GM13977 (cell line): ENCODE measurements around the gene TRIM3.
A peak's percentile ranks its signal among the peaks of the same experiment; 100 is the strongest.

Experiments used
- DNase-seq: peaks from one replicate; pipeline ENCODE4 v3.0.0; 2012; ENCODE audit warnings: low spot score
- CTCF ChIP-seq: IDR thresholded peaks from 2 replicates; pipeline ENCODE4 v1.5.1; 2012; ENCODE audit warnings: mild to moderate bottlenecking, control low read depth; ENCODE audit not compliant: insufficient read depth; ENCODE audit errors: extremely low read depth, missing control alignments
- in situ Hi-C: fragments of 300-500 bp; cut with MboI; formaldehyde crosslinking; loops from one replicate; pipeline ENCODE4 v1.12.0; 2022; ENCODE audit warnings: low sequenced_read_pairs, low pct_unique_long_range_greater_than_20kb, mixed read lengths, inconsistent platforms; ENCODE audit not compliant: unreplicated experiment

Gene TRIM3

GRCh38 chr11:6405846-6406245, 67.9 kb downstream of the TRIM3 start:
- TF ChIP-seq CTCF: no peak
- DNase-seq: no peak
- in situ Hi-C loops: no loop called here

GRCh38 chr11:6405052-6405667, 68.6 kb downstream of the TRIM3 start:
- no peak for DNase-seq
- in situ Hi-C loops: no loop called here
- no peak for TF ChIP-seq CTCF

GRCh38 chr11:6404342-6405051, 69.2 kb downstream of the TRIM3 start:
- no peak for TF ChIP-seq CTCF
- DNase-seq: no peak
- in situ Hi-C loops: no loop called here

- no peak for TF ChIP-seq CTCF
- in situ Hi-C loops: no loop called here
- no peak for DNase-seq
These were observed 70.2 kb downstream of the TRIM3 start for GRCh38 chr11:6403539-6403938.

GRCh38 chr11:6402561-6402981, 71.2 kb downstream of the TRIM3 start:
- peak; percentile 87 for DNase-seq
- in situ Hi-C loops: no loop called here
- TF ChIP-seq CTCF: no peak

GRCh38 chr11:6402061-6402470, 71.7 kb downstream of the TRIM3 start:
- peak; percentile 69 for DNase-seq
- no peak for TF ChIP-seq CTCF
- in situ Hi-C loops: no loop called here

- TF ChIP-seq CTCF: no peak
- in situ Hi-C loops: no loop called here
- no peak for DNase-seq
These were observed 72.3 kb downstream of the TRIM3 start for GRCh38 chr11:6401464-6401863.
